B cell (primary cell): ENCODE data around the gene IMMP2L. TPM values are rescaled to one million over a fixed set of nuclear protein-coding genes. Genes with fewer than 3 reads are reported as not detected.

Source experiments
- ATAC-seq: fragments of 200-7000 bp; cut with Tn5 transposase; one replicate; pipeline ENCODE4 v1.10.0; 2021; ENCODE audit warnings: low read depth, mild to moderate bottlenecking, moderate number of reproducible peaks, moderate library complexity
- CTCF ChIA-PET: fragments of 350-600 bp; sonication (Branson Sonifier 250); formaldehyde crosslinking; loops from one replicate; lab custom pipeline; 2021; ENCODE audit warnings: antibody characterized with exemption, inconsistent platforms; lab: Charles Lee
- POLR2A ChIA-PET: fragments of 350-600 bp; sonication (Branson Sonifier 250); formaldehyde crosslinking; loops from one replicate; lab custom pipeline; 2021; ENCODE audit warnings: antibody characterized with exemption; lab: Charles Lee
- DNase-seq: peaks from one replicate; pipeline ENCODE4 v3.0.0; 2013
- H2AFZ ChIP-seq: 2 replicates; pipeline ENCODE4 v1.6.1; 2012; ENCODE audit warnings: mild to moderate bottlenecking, low read depth, low read length; ENCODE audit not compliant: insufficient read depth, poor library complexity, severe bottlenecking
- H3K27ac ChIP-seq, 2 donors: 1 replicate in 1 of 2; 2 replicates in 1 of 2; pipeline ENCODE4 v1.5.1; 2012 to 2013; ENCODE audit warnings: low read length in 2 of 2, mild to moderate bottlenecking in 2 of 2, moderate library complexity in 1 of 2
- H3K27me3 ChIP-seq, 4 experiments: fragments of 200-600 bp in 1 of 4; sonication (generic) in 1 of 4; replicated peaks in 1 of 4; 1 replicate in 2 of 4; 2 replicates in 2 of 4; pipeline versions ENCODE4 v1.6.1 to v1.7.0; 2013 to 2016; ENCODE audit warnings: low read length in 3 of 4, mild to moderate bottlenecking in 2 of 4, mixed read lengths in 1 of 4, moderate library complexity in 1 of 4; ENCODE audit not compliant: insufficient read depth in 4 of 4, control insufficient read depth in 3 of 4; ENCODE audit errors: control extremely low read depth in 1 of 4
- H3K36me3 ChIP-seq, 2 experiments: replicated peaks in 1 of 2; 1 replicate in 1 of 2; 2 replicates in 1 of 2; pipeline versions ENCODE4 v1.6.1 to v1.7.1; 2013; ENCODE audit warnings: low read length in 1 of 2; ENCODE audit not compliant: insufficient read depth in 2 of 2, control insufficient read depth in 1 of 2; ENCODE audit errors: control extremely low read depth in 1 of 2, extremely low read depth in 1 of 2
- H3K4me1 ChIP-seq, 2 donors: fragments of 200-600 bp in 1 of 2; sonication (generic) in 1 of 2; 1 replicate in 1 of 2; 2 replicates in 1 of 2; pipeline versions ENCODE4 v1.5.1 to v1.6.1; 2013 to 2017; ENCODE audit warnings: low read length in 2 of 2; ENCODE audit not compliant: control insufficient read depth in 2 of 2, insufficient read depth in 2 of 2
- H3K4me2 ChIP-seq: replicated peaks from 2 replicates; pipeline ENCODE3; 2012; ENCODE audit warnings: mild to moderate bottlenecking, low read depth, low read length; ENCODE audit not compliant: poor library complexity, severe bottlenecking
- H3K4me3 ChIP-seq, 5 experiments: fragments of 200-600 bp in 1 of 5; sonication (generic) in 1 of 5; 1 replicate in 3 of 5; 2 replicates in 2 of 5; pipeline versions ENCODE4 v1.5.1 to v1.7.0; 2011 to 2016; ENCODE audit warnings: low read length in 4 of 5, mild to moderate bottlenecking in 4 of 5, low read depth in 2 of 5, control low read depth in 1 of 5, moderate library complexity in 1 of 5; ENCODE audit not compliant: insufficient read depth in 1 of 5; ENCODE audit errors: control extremely low read depth in 1 of 5, extremely low read depth in 1 of 5
- H3K79me2 ChIP-seq: fragments of 200-600 bp; sonication (generic); one replicate; pipeline ENCODE4 v1.6.0; 2016; ENCODE audit warnings: low read length; ENCODE audit not compliant: control insufficient read depth, insufficient read depth
- H3K9ac ChIP-seq: fragments of 200-600 bp; sonication (generic); 2 replicates; pipeline ENCODE4 v1.6.1; 2017; ENCODE audit warnings: mild to moderate bottlenecking, low read length, moderate library complexity
- H3K9me3 ChIP-seq, 3 donors: one replicate each; pipeline versions ENCODE4 v1.6.1 to v1.7.1; 2013; ENCODE audit warnings: low read length in 2 of 3; ENCODE audit not compliant: control insufficient read depth in 2 of 3, insufficient read depth in 1 of 3; ENCODE audit errors: control extremely low read depth in 1 of 3
- H4K20me1 ChIP-seq: 2 replicates; pipeline ENCODE4 v1.6.0; 2012; ENCODE audit warnings: mild to moderate bottlenecking, low read length; ENCODE audit not compliant: insufficient read depth, control insufficient read depth, poor library complexity, severe bottlenecking
- H3K27ac Mint-ChIP-seq: one replicate; pipeline ENCODE4 v1.8.0; 2021; ENCODE audit warnings: mixed read lengths
- H3K27me3 Mint-ChIP-seq: one replicate; pipeline ENCODE4 v1.8.0; 2021; ENCODE audit warnings: mixed read lengths
- H3K4me1 Mint-ChIP-seq: one replicate; pipeline ENCODE4 v1.8.0; 2021; ENCODE audit warnings: mixed read lengths
- H3K4me3 Mint-ChIP-seq: one replicate; pipeline ENCODE4 v1.8.0; 2021; ENCODE audit warnings: mixed read lengths
- H3K9me3 Mint-ChIP-seq: one replicate; pipeline ENCODE4 v1.8.0; 2022; ENCODE audit warnings: mixed read lengths; ENCODE audit not compliant: insufficient read depth
- CTCF ChIP-seq: fragments of 200-600 bp; IDR thresholded peaks from one replicate; pipeline ENCODE4 v1.8.0; 2022; ENCODE audit warnings: antibody characterized with exemption, mild to moderate bottlenecking
- EZH2 ChIP-seq: IDR thresholded peaks from 2 replicates; pipeline ENCODE4 v1.6.1; 2012; ENCODE audit warnings: borderline replicate concordance, low read depth, mild to moderate bottlenecking, moderate library complexity, low read length; ENCODE audit not compliant: insufficient read depth, poor library complexity, severe bottlenecking
- WGBS: methylation state at CpG from one replicate; pipeline ENCODE4 v1.1.5; 2013; ENCODE audit warnings: missing lambda C conversion rate; ENCODE audit not compliant: insufficient coverage; 5-methylcytosine and 5-hydroxymethylcytosine counted together
- intact Hi-C: fragments of 100-400 bp; cut with micrococcal nuclease; formaldehyde crosslinking; loops from one replicate; pipeline ENCODE4 v1.10.0; 2022
- polyA plus RNA-seq: library from polyadenylated mRNA; depleted of rRNA; stranded (reverse); fragments of >200 nt; gene quantifications from 2 replicates; pipeline ENCODE4 v1.2.3, GENCODE V29; 2012
- total RNA-seq, 2 donors: library from RNA; stranded (reverse); fragments of 120-200 nt in 1 of 2; gene quantifications; 1 replicate in 1 of 2; 2 replicates in 1 of 2; pipeline versions ENCODE4 v1.2.3 to v1.2.4, GENCODE V29; 2013 to 2022

IMMP2L gene
- total and polyA plus RNA-seq, 2 donors (not counting 1 experiment from before 2014, with no cell fraction given): 3.8 to 34.2 TPM

GRCh38 chr7:111146136-111146535 lies 416.2 kb downstream of the IMMP2L start:
- no peak overlapping the region for H3K27ac ChIP-seq
- no peak overlapping the region for H2AFZ ChIP-seq
- no peaks in the 10 kb centered on the region for H3K4me1 ChIP-seq
- DNase-seq: no peak
- H3K36me3 ChIP-seq: no peaks in the 10 kb centered on the region
- no peaks in the 10 kb centered on the region for H3K27me3 ChIP-seq
- CTCF ChIA-PET: no interaction called here
- no peak overlapping the region for H3K4me3 Mint-ChIP-seq
- POLR2A ChIA-PET: no interaction called here
- no peaks in the 10 kb centered on the region for H3K27me3 Mint-ChIP-seq
- no peaks in the 10 kb centered on the region for H3K9me3 ChIP-seq
- no peaks in the 10 kb centered on the region for H4K20me1 ChIP-seq
- TF ChIP-seq EZH2: no peak
- no peak for ATAC-seq
- no peaks in the 10 kb centered on the region for H3K9me3 Mint-ChIP-seq
- H3K79me2 ChIP-seq: no peaks in the 10 kb centered on the region
- no peak overlapping the region for H3K9ac ChIP-seq
- H3K27ac Mint-ChIP-seq: no peak overlapping the region
- H3K4me1 Mint-ChIP-seq: peaks cover 2% of the 10 kb centered on the region
- no peak overlapping the region for H3K4me3 ChIP-seq
- no peak overlapping the region for H3K4me2 ChIP-seq
- intact Hi-C loops: no loop called here

DNA sequence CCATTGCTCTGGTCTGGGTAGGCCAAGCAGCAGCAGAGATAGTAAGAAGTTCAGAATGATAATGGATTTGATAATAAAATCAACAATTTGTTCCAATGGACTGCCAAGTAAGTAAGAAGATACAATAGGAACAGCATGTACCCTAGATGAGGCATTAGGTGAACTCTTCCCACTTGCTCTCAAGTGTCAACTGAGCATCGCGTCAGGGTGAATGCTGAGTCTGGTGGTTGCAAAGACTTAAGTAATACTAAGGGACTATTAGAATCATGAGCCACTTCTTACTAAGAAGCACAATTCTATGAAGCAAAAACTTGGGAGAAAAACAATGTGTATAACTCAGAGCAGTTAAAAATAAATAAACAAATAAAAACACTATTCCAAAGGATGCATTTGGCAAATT lies 416.8 kb downstream of the IMMP2L start:
- DNase-seq (no peak), ATAC-seq (no peak)
- no peak overlapping the region for H3K4me3 Mint-ChIP-seq
- no CpG with 5 or more reads among the region's 2 CpGs for WGBS
- CTCF ChIA-PET: no interaction called here
- Histone ChIP-seq H3K4me1 (no peaks in the 10 kb centered on the region), H3K4me2 (no peak overlapping the region), H3K36me3 (no peaks in the 10 kb centered on the region), H4K20me1 (no peaks in the 10 kb centered on the region), H3K9me3 (no peaks in the 10 kb centered on the region), H3K79me2 (no peaks in the 10 kb centered on the region), H3K27ac (no peak overlapping the region), H3K4me3 (no peak overlapping the region), H3K9ac (no peak overlapping the region), H3K27me3 (no peaks in the 10 kb centered on the region), H2AFZ (no peak overlapping the region)
- H3K4me1 Mint-ChIP-seq: peaks cover 2% of the 10 kb centered on the region
- H3K27ac Mint-ChIP-seq: no peak overlapping the region
- intact Hi-C loops: no loop called here
- POLR2A ChIA-PET: no interaction called here
- no peaks in the 10 kb centered on the region for H3K9me3 Mint-ChIP-seq
- TF ChIP-seq CTCF (no peak), EZH2 (no peak)
- H3K27me3 Mint-ChIP-seq: no peaks in the 10 kb centered on the region
